Measurements from ENCODE around the gene NPTX1. TPM values are rescaled to one million over a fixed set of nuclear protein-coding genes. Genes with fewer than 3 reads are reported as not detected.

The NPTX1 gene
- total and polyA plus RNA-seq, 2 donors (not counting 1 experiment from before 2014, with no cell fraction given) = 0.07 to 0.57 TPM

DNA sequence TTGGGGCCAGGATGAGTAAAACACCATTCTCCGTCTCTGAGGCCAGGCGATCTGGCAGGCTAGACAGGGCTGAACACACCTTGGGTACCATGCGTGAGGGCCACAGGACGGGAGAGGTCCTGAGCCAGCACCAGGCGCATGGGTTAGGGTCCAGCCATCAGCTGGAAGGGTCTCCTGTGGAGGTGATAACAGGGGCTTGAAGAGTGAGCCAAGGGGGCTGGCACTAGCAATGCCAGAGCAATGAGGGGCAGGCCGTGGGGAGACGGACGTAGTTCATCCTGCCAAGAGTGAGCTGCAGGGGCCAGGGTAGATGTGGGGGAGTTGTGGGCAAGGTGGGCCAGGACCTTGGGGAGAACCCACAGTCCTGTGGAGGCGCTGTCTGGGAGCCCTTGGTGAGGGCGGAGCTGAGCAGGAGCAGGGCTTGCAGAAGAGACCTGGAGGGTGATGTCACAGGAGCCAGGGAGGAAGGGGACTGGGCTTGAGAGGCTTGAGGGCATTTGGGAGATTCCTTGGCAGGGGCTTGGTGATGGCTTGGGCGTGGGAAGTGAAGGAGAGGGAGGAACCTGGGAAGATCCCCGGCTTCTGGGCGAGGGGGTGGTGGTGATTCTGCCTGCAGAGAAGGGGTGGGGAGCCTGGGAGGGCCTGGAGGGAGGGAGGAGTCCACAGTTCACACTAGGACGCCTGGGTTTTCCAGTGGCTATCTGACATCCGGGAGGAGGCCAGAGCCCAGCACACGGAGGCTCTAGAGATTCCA is 6.3 kb upstream of the NPTX1 start:
- H3K27ac ChIP-seq (ENCODE audit: low read length in 2 of 2) = no peak overlapping the region
- no peak overlapping the region for H3K4me2 ChIP-seq (replicated peaks; ENCODE audit: low read depth, low read length, poor library complexity, severe bottlenecking)
- Mint-ChIP-seq H3K27ac (no peak overlapping the region), H3K4me3 (no peak overlapping the region), H3K9me3 (ENCODE audit: insufficient read depth) (no peaks in the 10 kb centered on the region), H3K27me3 (peaks cover 50% of the 10 kb centered on the region), H3K4me1 (peaks cover 13% of the 10 kb centered on the region)
- TF ChIP-seq CTCF (IDR thresholded peaks at IDR 0.05) (no peak), EZH2 (IDR thresholded peaks at IDR 0.05; ENCODE audit: borderline replicate concordance, insufficient read depth, low read depth, low read length, poor library complexity, severe bottlenecking) (no peak)
- H3K4me1 ChIP-seq (ENCODE audit: control insufficient read depth in 2 of 2, insufficient read depth in 2 of 2, low read length in 2 of 2) = peaks cover 19 to 20% of the 10 kb centered on the region in 2 donors
- no peak for ATAC-seq (ENCODE audit: low read depth)
- ChIA-PET POLR2A (no interaction called here), CTCF (no interaction called here)
- no peak for DNase-seq
- intact Hi-C loops (cut with micrococcal nuclease) = no loop called here
- WGBS (ENCODE audit: insufficient coverage) = 74% methylated on average over 16 of the region's 16 CpGs
- no peaks in the 10 kb centered on the region for H4K20me1 ChIP-seq (ENCODE audit: control insufficient read depth, insufficient read depth, low read length, poor library complexity, severe bottlenecking)
- peaks cover 0 to 52% (median 18%) of the 10 kb centered on the region in 4 experiments for H3K27me3 ChIP-seq (replicated peaks in 1 of 4; ENCODE audit: control extremely low read depth in 1 of 4, control insufficient read depth in 3 of 4, insufficient read depth in 4 of 4, low read length in 3 of 4)
- H3K4me3 ChIP-seq (ENCODE audit: control extremely low read depth in 1 of 5, extremely low read depth in 1 of 5, insufficient read depth in 1 of 5, low read depth in 2 of 5, low read length in 4 of 5) = no peak overlapping the region
- no peak overlapping the region for H3K9ac ChIP-seq (ENCODE audit: low read length)
- no peaks in the 10 kb centered on the region for H3K79me2 ChIP-seq (ENCODE audit: control insufficient read depth, insufficient read depth, low read length)
- peaks cover 0 to 22% (median 0%) of the 10 kb centered on the region in 3 donors for H3K9me3 ChIP-seq (ENCODE audit: control extremely low read depth in 1 of 3, control insufficient read depth in 2 of 3, insufficient read depth in 1 of 3, low read length in 2 of 3)
- no peak overlapping the region for H2AFZ ChIP-seq (ENCODE audit: insufficient read depth, low read depth, low read length, poor library complexity, severe bottlenecking)
- H3K36me3 ChIP-seq (replicated peaks in 1 of 2; ENCODE audit: control extremely low read depth in 1 of 2, control insufficient read depth in 1 of 2, extremely low read depth in 1 of 2, insufficient read depth in 2 of 2, low read length in 1 of 2) = no peaks in the 10 kb centered on the region

GRCh38 chr17:80482058-80482318 is 5.6 kb upstream of the NPTX1 start:
- Histone ChIP-seq H3K79me2 (ENCODE audit: control insufficient read depth, insufficient read depth, low read length) (no peaks in the 10 kb centered on the region), H3K9me3 (ENCODE audit: control extremely low read depth in 1 of 3, control insufficient read depth in 2 of 3, insufficient read depth in 1 of 3, low read length in 2 of 3) (peaks cover 0 to 16% (median 0%) of the 10 kb centered on the region in 3 donors), H3K27ac (ENCODE audit: low read length in 2 of 2) (no peak overlapping the region), H3K4me3 (ENCODE audit: control extremely low read depth in 1 of 5, extremely low read depth in 1 of 5, insufficient read depth in 1 of 5, low read depth in 2 of 5, low read length in 4 of 5) (no peak overlapping the region), H3K4me1 (ENCODE audit: control insufficient read depth in 2 of 2, insufficient read depth in 2 of 2, low read length in 2 of 2) (peaks cover 26 to 27% of the 10 kb centered on the region in 2 donors), H3K9ac (ENCODE audit: low read length) (no peak overlapping the region), H4K20me1 (ENCODE audit: control insufficient read depth, insufficient read depth, low read length, poor library complexity, severe bottlenecking) (no peaks in the 10 kb centered on the region), H2AFZ (ENCODE audit: insufficient read depth, low read depth, low read length, poor library complexity, severe bottlenecking) (no peak overlapping the region), H3K36me3 (replicated peaks in 1 of 2; ENCODE audit: control extremely low read depth in 1 of 2, control insufficient read depth in 1 of 2, extremely low read depth in 1 of 2, insufficient read depth in 2 of 2, low read length in 1 of 2) (no peaks in the 10 kb centered on the region), H3K4me2 (replicated peaks; ENCODE audit: low read depth, low read length, poor library complexity, severe bottlenecking) (no peak overlapping the region), H3K27me3 (replicated peaks in 1 of 4; ENCODE audit: control extremely low read depth in 1 of 4, control insufficient read depth in 3 of 4, insufficient read depth in 4 of 4, low read length in 3 of 4) (peaks cover 0 to 52% (median 17%) of the 10 kb centered on the region in 4 experiments)
- H3K4me3 Mint-ChIP-seq = no peak overlapping the region
- WGBS (ENCODE audit: insufficient coverage) = 60% methylated on average over 4 of the region's 4 CpGs
- H3K9me3 Mint-ChIP-seq (ENCODE audit: insufficient read depth) = no peaks in the 10 kb centered on the region
- DNase-seq = no peak
- no peak for ATAC-seq (ENCODE audit: low read depth)
- no peak for TF ChIP-seq CTCF (IDR thresholded peaks at IDR 0.05)
- no peak for TF ChIP-seq EZH2 (IDR thresholded peaks at IDR 0.05; ENCODE audit: borderline replicate concordance, insufficient read depth, low read depth, low read length, poor library complexity, severe bottlenecking)
- H3K27ac Mint-ChIP-seq = no peak overlapping the region
- intact Hi-C loops (cut with micrococcal nuclease) = no loop called here
- peaks cover 50% of the 10 kb centered on the region for H3K27me3 Mint-ChIP-seq
- POLR2A ChIA-PET = no interaction called here
- CTCF ChIA-PET = no interaction called here
- peaks cover 13% of the 10 kb centered on the region for H3K4me1 Mint-ChIP-seq
